AG04449 (cell line): ENCODE data around the gene NPHP4.

ENCODE experiments used
- CTCF ChIA-PET: fragments of 350-600 bp; formaldehyde crosslinking; extraction: SDS; loops from one replicate; lab custom pipeline; 2021; ENCODE audit warnings: antibody characterized with exemption; lab: Yijun Ruan, JAX
- POLR2A ChIA-PET: fragments of 400-600, 350-600 bp; formaldehyde crosslinking; extraction: SDS; loops from one replicate; lab custom pipeline; 2020; ENCODE audit warnings: antibody characterized with exemption, inconsistent platforms; lab: Yijun Ruan, JAX
- DNase-seq: peaks from one replicate; pipeline ENCODE4 v3.0.0-alpha.2; 2010; ENCODE audit warnings: low read depth, low spot score
- H3K4me3 ChIP-seq: 2 replicates; pipeline ENCODE4 v1.5.1; 2011; ENCODE audit warnings: low read depth, mild to moderate bottlenecking, control low read depth, low read length
- TF ChIP-seq, protein P1 (sequence below): IDR thresholded peaks from one replicate; pipeline ENCODE4 v1.5.1; 2011; ENCODE audit warnings: mild to moderate bottlenecking, moderate library complexity, low read length, control low read depth, inconsistent platforms; ENCODE audit not compliant: insufficient read depth; ENCODE audit errors: missing control alignments

The NPHP4 gene

DNA sequence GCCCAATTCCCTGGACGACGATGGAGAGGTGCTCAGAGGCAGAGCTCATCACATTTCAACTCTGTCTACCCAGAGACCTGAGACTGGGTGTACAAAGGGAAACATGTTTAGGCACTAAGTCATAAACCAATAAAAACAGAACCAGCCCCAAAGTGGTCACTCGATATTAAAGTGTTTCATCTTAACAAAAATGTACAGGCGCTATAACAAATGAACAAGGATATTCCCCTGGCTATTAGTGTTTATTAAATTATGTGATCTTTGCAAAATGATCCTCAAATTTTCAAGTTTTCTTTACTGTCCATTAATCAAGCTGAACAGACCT, 43.6 kb downstream of the NPHP4 start:
- POLR2A ChIA-PET, result no interaction called here

DNA sequence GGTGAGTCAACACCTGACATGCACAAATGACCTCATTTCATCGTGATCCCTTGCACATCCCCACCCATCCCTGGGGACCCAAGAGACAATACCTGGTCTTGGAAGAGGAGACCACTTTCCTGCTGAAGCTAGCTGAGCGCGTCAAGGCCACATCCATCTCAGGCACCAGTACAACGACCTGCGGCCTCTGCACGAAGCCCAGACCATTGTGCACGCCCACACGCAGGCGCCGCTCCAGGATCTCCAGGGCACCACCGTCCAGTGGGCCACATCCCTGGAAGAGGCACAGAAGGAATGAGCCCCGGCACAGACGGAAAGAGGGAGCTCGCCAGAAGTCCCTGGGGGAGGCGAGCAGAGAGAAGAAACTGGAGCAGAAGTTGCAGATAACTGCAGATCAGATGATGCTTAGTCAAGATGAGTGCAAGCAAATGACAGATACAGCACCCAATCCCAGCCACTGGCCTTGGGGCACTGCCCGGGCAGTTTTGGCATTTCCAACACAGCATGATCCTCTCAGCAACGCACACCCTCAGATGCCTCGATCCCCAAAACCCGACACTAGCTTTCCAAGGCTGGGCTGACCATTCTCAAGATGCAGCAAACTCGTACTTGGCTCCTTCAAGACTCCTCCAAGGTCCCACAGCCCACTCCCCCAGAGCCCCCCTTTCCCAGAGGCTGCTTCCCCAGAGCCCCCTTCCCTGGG, 44.1 kb downstream of the NPHP4 start:
- TF ChIP-seq, protein P1, sequence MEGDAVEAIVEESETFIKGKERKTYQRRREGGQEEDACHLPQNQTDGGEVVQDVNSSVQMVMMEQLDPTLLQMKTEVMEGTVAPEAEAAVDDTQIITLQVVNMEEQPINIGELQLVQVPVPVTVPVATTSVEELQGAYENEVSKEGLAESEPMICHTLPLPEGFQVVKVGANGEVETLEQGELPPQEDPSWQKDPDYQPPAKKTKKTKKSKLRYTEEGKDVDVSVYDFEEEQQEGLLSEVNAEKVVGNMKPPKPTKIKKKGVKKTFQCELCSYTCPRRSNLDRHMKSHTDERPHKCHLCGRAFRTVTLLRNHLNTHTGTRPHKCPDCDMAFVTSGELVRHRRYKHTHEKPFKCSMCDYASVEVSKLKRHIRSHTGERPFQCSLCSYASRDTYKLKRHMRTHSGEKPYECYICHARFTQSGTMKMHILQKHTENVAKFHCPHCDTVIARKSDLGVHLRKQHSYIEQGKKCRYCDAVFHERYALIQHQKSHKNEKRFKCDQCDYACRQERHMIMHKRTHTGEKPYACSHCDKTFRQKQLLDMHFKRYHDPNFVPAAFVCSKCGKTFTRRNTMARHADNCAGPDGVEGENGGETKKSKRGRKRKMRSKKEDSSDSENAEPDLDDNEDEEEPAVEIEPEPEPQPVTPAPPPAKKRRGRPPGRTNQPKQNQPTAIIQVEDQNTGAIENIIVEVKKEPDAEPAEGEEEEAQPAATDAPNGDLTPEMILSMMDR, result no peak
- CTCF ChIA-PET, result no interaction called here
- POLR2A ChIA-PET, result no interaction called here
- H3K4me3 ChIP-seq, result no peak overlapping the region
- no peak for DNase-seq

More for the DNA sequence above, 43.6 kb downstream of the NPHP4 start:
- no peak for DNase-seq
- no peak overlapping the region for H3K4me3 ChIP-seq
- TF ChIP-seq, protein P1, result no peak
- CTCF ChIA-PET, result no interaction called here

DNA sequence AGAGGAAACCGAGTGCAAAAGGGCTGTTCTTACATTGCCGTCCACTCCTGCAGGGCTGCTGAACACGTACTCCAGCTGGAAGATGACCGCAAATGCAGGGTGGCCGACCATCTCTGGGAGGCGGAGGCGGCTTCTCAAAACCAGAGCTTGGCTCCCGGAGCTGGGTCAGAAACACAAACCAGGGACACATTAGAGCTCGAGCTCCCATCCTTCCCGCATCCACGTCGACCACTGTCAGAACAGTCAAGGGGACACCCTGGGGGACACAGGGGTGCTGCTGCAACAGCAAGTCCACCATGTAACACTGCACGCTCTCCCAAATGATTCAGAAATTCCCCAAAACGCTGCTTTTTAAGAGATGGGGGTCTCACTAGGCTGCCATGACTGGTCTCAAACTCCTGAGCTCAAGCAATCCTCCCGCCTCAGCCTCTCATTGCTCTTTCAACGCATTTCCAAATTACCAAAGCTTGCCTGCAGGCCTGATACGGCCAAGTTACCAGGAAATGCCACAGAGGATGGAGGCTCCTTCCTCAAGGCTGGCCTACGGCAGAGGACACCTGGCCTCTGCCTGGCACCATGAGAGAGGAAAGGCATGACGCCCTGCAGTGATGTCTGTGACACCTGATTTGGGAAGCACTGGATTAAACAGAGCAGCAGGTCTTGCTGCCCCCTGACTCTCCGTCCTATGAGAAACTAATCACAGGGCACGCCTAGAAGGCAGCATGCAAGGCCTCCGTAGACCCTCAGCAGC, 45.0 kb downstream of the NPHP4 start:
- ChIA-PET POLR2A (no interaction called here), CTCF (interaction anchor here (1.0 kb wide), 1 partner anchor 28 kb away, joined by 3 read pairs; no protein-coding TSS in a partner anchor)
- no peak overlapping the region for H3K4me3 ChIP-seq
- DNase-seq, result no peak
- TF ChIP-seq, protein P1, result no peak

DNA sequence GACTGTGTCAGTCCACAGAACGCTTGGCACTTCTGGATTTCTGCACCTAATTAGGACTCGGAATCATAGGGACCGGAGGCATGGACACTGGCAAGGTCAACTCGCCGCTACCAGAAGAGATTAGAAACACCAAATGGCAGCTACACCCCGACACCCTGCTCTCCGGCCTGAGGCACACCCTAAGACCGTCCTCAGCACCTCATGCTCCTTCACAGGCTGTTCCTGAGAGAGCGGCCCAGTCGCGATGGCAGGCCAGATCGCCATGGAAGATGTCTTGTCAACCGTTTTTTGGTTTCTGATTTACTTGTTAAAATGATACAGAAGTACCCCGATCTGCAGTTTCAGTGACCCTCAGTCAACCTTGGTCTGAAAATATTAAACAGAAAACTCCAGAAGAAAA, 46.8 kb downstream of the NPHP4 start:
- ChIA-PET POLR2A (no interaction called here), CTCF (no interaction called here)
- TF ChIP-seq, protein P1, result no peak
- no peak for DNase-seq
- no peak overlapping the region for H3K4me3 ChIP-seq

DNA sequence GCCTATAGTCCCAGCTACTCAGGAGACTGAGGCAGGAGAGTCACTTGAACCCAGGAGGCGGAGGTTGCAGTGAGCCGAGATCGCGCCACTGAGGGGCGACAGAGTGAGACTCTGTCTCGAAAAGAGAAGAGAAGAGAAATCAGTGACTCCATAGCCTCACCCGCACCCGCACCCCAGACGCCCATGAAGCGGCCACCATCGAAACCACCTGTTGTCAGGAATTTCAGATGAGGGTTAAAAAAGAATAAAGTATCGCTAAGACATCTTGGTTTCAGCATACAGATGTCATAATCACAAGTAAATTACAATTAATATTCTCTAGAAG, 47.4 kb downstream of the NPHP4 start:
- POLR2A ChIA-PET, result no interaction called here
- CTCF ChIA-PET, result no interaction called here
- TF ChIP-seq, protein P1, result no peak
- no peak for DNase-seq
- no peak overlapping the region for H3K4me3 ChIP-seq

DNA sequence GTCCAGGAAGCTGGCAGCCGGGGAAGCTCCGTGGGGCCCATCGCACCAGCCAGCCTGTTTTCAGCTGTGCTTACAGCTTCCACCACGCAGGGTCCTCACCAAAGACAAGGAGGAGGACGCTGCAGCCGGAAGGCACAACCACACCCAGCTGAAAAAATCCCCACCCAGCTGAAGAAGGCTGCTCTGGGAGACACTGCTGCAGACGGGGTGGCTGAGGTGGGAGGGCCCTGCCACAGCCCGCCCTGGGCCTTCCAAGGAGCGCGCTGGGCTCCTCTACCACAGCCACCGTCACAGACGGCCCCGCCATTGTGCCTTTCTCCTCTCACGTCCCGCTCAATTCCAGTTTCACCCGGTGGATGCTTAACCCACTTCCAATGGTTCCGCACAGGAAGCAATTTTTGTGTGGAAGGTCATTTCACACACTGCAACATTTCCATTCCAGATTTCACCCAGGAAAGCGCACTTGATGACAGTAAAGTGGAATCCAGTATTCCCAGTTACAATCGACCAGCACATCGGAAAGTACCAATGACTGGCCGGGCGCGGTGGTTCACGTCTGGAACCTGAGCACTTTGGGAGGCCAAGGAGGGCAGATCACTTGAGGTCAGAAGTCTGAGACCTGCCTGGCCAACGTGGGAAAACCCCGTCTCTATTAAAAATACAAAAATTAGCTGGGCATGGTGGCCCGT, 47.9 kb downstream of the NPHP4 start:
- TF ChIP-seq, protein P1, result no peak
- ChIA-PET POLR2A (no interaction called here), CTCF (no interaction called here)
- DNase-seq, result no peak
- H3K4me3 ChIP-seq, result no peak overlapping the region
